ENCODE measurements around the gene NSD2.

Gene NSD2

DNA sequence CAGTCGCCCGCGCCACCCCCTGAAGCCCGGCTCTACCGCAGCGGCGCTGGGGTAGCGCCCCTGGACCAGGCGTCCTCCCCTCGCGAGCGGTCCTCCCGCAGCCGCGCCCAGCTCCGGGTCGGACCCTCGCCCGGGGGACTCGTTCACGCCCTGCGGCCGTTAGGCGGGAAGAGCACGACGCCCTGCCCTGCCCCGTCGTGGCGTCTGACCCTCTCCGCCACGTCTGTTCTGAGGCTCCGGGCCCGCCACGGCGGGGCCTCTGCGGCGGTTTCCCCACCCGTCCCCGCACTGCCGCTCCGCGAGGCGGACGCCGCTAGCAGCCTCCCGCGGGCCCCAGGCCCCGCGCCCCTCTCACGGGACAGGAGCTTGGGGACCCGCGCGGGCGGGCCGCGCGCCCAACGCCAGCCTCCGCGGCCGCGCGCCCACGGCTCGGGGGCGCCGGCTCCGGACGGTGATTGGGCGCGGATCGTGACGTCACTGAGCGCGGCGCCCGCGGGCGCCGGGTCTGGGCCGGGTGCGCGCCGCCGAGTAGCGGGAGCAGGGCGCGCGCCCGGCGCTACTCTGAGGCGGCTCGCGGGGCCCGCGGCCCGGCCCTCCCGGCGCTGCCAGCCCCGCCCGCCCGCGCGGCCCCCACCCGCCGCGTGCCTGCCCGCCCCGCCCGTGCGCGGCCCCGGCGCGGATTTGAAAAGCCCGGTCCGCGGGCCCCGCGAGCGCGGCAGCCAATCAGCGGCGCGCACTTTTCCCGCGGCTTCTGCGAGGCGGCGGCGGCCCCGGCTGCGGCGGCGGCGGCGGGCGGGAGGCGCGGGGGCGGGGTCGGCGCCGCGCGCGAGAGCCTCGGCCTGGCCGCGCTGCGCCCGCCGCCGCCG, at the start of gene NSD2:
NSD2 (plus strand) TSS at position 816 of the 866 bp plus-strand sequence. CDS start 29,262 bp downstream, outside the sequence.
- TF ChIP-seq CTCF (IDR thresholded peaks at IDR 0.05; ENCODE audit: insufficient read depth, low read depth, low read length, missing control alignments) = no peak
- DNase-seq (ENCODE audit: low read depth) = peak; percentile 92

GRCh38 chr4:1821679-1822567, 49.3 kb upstream of the NSD2 start:
- no peak for DNase-seq (ENCODE audit: low read depth)
- no peak overlapping the region for H3K4me3 ChIP-seq (ENCODE audit: low read length)
- TF ChIP-seq CTCF (IDR thresholded peaks at IDR 0.05; ENCODE audit: insufficient read depth, low read depth, low read length, missing control alignments) = no peak

More for the DNA sequence above, at the start of gene NSD2:
- peak within 1 kb of the TSS; percentile 58 for H3K4me3 ChIP-seq (ENCODE audit: low read length)

DNA sequence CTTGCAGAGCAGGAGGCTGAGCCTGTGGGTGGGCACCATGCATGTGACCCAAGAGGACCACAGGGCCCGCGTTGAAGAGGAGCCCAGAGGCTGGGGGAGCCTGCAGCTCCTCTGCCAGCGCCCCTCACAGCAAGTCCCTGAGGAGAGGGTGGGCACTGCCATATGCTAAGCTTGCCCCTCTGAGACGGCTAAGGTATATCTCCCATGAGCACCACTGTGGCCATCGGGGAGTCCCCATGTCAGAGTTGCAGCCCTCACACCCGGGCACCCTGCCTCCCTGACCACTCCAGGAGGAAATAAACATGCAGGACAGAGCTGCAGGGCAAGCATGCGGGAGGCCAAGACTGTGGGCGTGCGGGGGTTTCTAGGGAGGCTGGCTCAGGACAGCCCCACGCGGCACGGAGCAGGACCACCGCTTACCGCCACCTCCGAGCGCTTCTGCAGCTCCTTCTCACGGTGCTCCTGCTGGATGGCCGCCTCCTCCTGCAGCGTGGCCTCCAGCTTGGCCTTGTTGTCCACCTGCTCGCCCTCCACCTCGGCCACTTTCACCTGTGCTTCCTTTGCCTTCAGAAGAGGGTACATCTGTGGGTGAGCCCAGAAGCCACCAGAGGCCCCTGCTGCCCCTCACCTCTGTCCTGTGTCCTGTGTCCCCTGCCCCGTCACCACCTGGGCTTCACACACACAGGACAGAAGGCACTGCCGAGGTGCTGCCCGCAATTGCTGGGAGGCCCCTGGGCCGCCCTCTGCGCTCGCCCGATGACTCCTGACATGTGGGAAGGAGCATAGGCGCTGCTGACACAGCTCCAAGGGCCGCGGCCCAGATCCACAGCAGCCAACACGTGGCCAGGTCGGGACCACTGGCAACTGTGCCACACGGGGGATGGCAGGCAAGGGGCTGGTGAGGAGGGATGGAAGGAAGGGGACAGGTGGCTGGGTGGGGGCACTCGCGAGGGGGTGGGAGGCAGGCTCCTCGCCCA, 48.3 kb upstream of the NSD2 start:
- no peak for TF ChIP-seq CTCF (IDR thresholded peaks at IDR 0.05; ENCODE audit: insufficient read depth, low read depth, low read length, missing control alignments)
- no peak overlapping the region for H3K4me3 ChIP-seq (ENCODE audit: low read length)
- DNase-seq (ENCODE audit: low read depth) = no peak

- TF ChIP-seq CTCF (IDR thresholded peaks at IDR 0.05; ENCODE audit: insufficient read depth, low read depth, low read length, missing control alignments) = no peak
- H3K4me3 ChIP-seq (ENCODE audit: low read length) = no peak overlapping the region
- no peak for DNase-seq (ENCODE audit: low read depth)
These were observed 47.7 kb upstream of the NSD2 start for GRCh38 chr4:1823545-1823932.

- no peak overlapping the region for H3K4me3 ChIP-seq (ENCODE audit: low read length)
- TF ChIP-seq CTCF (IDR thresholded peaks at IDR 0.05; ENCODE audit: insufficient read depth, low read depth, low read length, missing control alignments) = no peak
- DNase-seq (ENCODE audit: low read depth) = no peak
These were observed 46.4 kb upstream of the NSD2 start for GRCh38 chr4:1824746-1825145.

DNA sequence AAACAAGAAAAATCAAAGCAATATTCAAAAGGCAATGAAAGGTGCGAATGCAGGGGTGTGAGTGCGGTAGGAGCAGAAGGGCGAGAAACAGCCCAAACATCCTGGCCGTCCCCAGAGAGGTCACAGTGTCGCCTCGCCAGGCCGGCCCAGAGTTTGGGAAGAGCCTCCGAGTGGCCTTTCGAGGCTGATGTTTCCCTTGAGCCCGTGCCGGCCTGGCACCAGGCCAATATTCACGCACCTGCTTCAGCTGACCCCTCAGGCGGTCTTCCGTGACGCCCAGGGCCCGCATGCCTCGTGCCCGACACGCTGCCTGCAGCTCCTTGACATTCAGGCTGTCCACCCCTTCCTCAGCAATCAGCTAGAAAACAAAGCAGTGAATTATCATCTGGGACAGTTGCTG, 45.9 kb upstream of the NSD2 start:
- H3K4me3 ChIP-seq (ENCODE audit: low read length) = no peak overlapping the region
- TF ChIP-seq CTCF (IDR thresholded peaks at IDR 0.05; ENCODE audit: insufficient read depth, low read depth, low read length, missing control alignments) = no peak
- no peak for DNase-seq (ENCODE audit: low read depth)
